Thyroid gland (tissue), 4 donors: ENCODE measurements around the gene IDS. TPM values are rescaled to one million over a fixed set of nuclear protein-coding genes. Genes with fewer than 3 reads are reported as not detected.
"Not testable (repeated sequence)": the region's sequence is repeated elsewhere in the genome, so short reads cannot be mapped to it uniquely, and the experiment has no call there.

Experiments
- DNase-seq, 2 donors: peaks; one replicate each; pipeline ENCODE4 v3.0.0-alpha.2; 2019
- H3K27ac ChIP-seq, 3 donors: fragments of 200-600 bp; sonication (generic); 1 replicate in 2 of 3; 2 replicates in 1 of 3; pipeline ENCODE4 v1.5.1; 2016 to 2019; ENCODE audit warnings: mild to moderate bottlenecking in 1 of 3, moderate library complexity in 1 of 3
- H3K27me3 ChIP-seq: fragments of 200-600 bp; sonication (generic); one replicate; pipeline ENCODE4 v1.5.1; 2019
- H3K36me3 ChIP-seq, 2 donors: fragments of 200-600 bp; sonication (generic); one replicate each; pipeline ENCODE4 v1.5.1; 2016 to 2019
- H3K4me1 ChIP-seq, 2 donors: fragments of 200-600 bp; sonication (generic); one replicate each; pipeline ENCODE4 v1.5.1; 2017 to 2019
- H3K4me3 ChIP-seq, 3 donors: fragments of 200-600 bp; sonication (generic); replicated peaks in 1 of 3; 1 replicate in 2 of 3; 2 replicates in 1 of 3; pipeline ENCODE4 v1.5.1; 2016; ENCODE audit warnings: mild to moderate bottlenecking in 1 of 3
- H3K9me3 ChIP-seq: fragments of 200-600 bp; sonication (generic); one replicate; pipeline ENCODE4 v1.5.1; 2017
- CTCF ChIP-seq, 6 experiments: fragments of 200-600 bp in 3 of 6; fragments of 450-650 bp in 3 of 6; sonication (generic) in 3 of 6; IDR thresholded peaks; one replicate each; pipeline ENCODE4 v1.5.1; 2016 to 2019; ENCODE audit warnings: antibody characterized with exemption in 6 of 6, mild to moderate bottlenecking in 2 of 6, inconsistent platforms in 1 of 6, moderate library complexity in 1 of 6
- POLR2A ChIP-seq, 2 donors: fragments of 450-650 bp; IDR thresholded peaks; one replicate each; pipeline ENCODE4 v1.6.1; 2017; ENCODE audit warnings: antibody characterized with exemption in 2 of 2, mild to moderate bottlenecking in 2 of 2, moderate library complexity in 1 of 2
- WGBS, 2 donors: methylation state at CpG; one replicate each; pipeline ENCODE4 v1.1.5; 2017; 5-methylcytosine and 5-hydroxymethylcytosine counted together
- intact Hi-C: fragments of 100-400 bp; cut with DNase I; formaldehyde crosslinking; loops from one replicate; pipeline ENCODE4 v1.15.1; 2023
- total RNA-seq, 4 donors: library from RNA; depleted of rRNA; stranded (reverse); fragments of >200 nt; gene quantifications; one replicate each; pipeline ENCODE4 v1.2.3, GENCODE V29; 2016

IDS gene
- total RNA-seq, 4 donors from 2014 or later, result 76.8 to 88.6 (median 83.9) TPM

GRCh38 chrX:149491812-149492211 is 13.3 kb downstream of the IDS start:
- H3K4me3 ChIP-seq, result no peak overlapping the region
- H3K4me1 ChIP-seq, result no peaks in the 10 kb centered on the region
- peaks cover 21 to 25% of the 10 kb centered on the region in 2 donors for H3K36me3 ChIP-seq
- H3K9me3 ChIP-seq, result no peaks in the 10 kb centered on the region
- no peaks in the 10 kb centered on the region for H3K27me3 ChIP-seq
- DNase-seq, result no peak
- no peak overlapping the region for H3K27ac ChIP-seq
- TF ChIP-seq POLR2A (IDR thresholded peaks at IDR 0.05), result no peak
- WGBS, 2 donors, result 68 to 77% methylated on average over 2 of the region's 2 CpGs
- intact Hi-C loops, result no loop called here

GRCh38 chrX:149490100-149490499 is 15.0 kb downstream of the IDS start:
- TF ChIP-seq CTCF (IDR thresholded peaks at IDR 0.05) (no peak), POLR2A (IDR thresholded peaks at IDR 0.05) (no peak)
- Histone ChIP-seq H3K9me3 (no peaks in the 10 kb centered on the region), H3K27me3 (no peaks in the 10 kb centered on the region), H3K4me3 (no peak overlapping the region), H3K4me1 (no peaks in the 10 kb centered on the region), H3K36me3 (peaks cover 16% of the 10 kb centered on the region in 2 donors), H3K27ac (no peak overlapping the region)
- 85 to 87% methylated on average over 7 of the region's 7 CpGs for WGBS, 2 donors
- intact Hi-C loops, result no loop called here
- DNase-seq, result no peak

- 90 to 100% methylated on average over 1 to 2 of the region's 17 CpGs for WGBS, 2 donors
- peaks cover 12 to 16% of the 10 kb centered on the region in 2 donors for H3K36me3 ChIP-seq
- H3K27me3 ChIP-seq, intact Hi-C loops, DNase-seq, H3K4me1 ChIP-seq, H3K9me3 ChIP-seq, H3K4me3 ChIP-seq, H3K27ac ChIP-seq: not testable (repeated sequence)
Measured at GRCh38 chrX:149488411-149489052, 16.6 kb downstream of the IDS start.

GRCh38 chrX:149488008-149488407 is 17.1 kb downstream of the IDS start:
- WGBS, 2 donors, result no CpG with 5 or more reads among the region's 9 CpGs
- H3K36me3 ChIP-seq, result peaks cover 12 to 16% of the 10 kb centered on the region in 2 donors
- intact Hi-C loops, H3K4me1 ChIP-seq, H3K27ac ChIP-seq, H3K27me3 ChIP-seq, H3K9me3 ChIP-seq, DNase-seq, H3K4me3 ChIP-seq: not testable (repeated sequence)

- Histone ChIP-seq H3K4me1 (no peaks in the 10 kb centered on the region), H3K4me3 (no peak overlapping the region), H3K27ac (no peak overlapping the region), H3K9me3 (no peaks in the 10 kb centered on the region), H3K36me3 (peaks cover 12 to 16% of the 10 kb centered on the region in 2 donors), H3K27me3 (no peaks in the 10 kb centered on the region)
- WGBS, 2 donors, result 84 to 85% methylated on average over 6 of the region's 6 CpGs
- intact Hi-C loops, result no loop called here
- no peak for TF ChIP-seq CTCF (IDR thresholded peaks at IDR 0.05)
- TF ChIP-seq POLR2A (IDR thresholded peaks at IDR 0.05), result no peak
- DNase-seq, result no peak
Measured at GRCh38 chrX:149487292-149487691, 17.8 kb downstream of the IDS start.

- Histone ChIP-seq H3K27me3 (no peaks in the 10 kb centered on the region), H3K4me1 (no peaks in the 10 kb centered on the region), H3K9me3 (no peaks in the 10 kb centered on the region), H3K36me3 (no peaks in the 10 kb centered on the region), H3K27ac (no peak overlapping the region), H3K4me3 (no peak overlapping the region)
- WGBS, 2 donors, result 93 to 100% methylated on average over 2 of the region's 2 CpGs
- TF ChIP-seq POLR2A (IDR thresholded peaks at IDR 0.05) (no peak), CTCF (IDR thresholded peaks at IDR 0.05) (no peak)
- DNase-seq, result no peak
- intact Hi-C loops, result no loop called here
Measured at GRCh38 chrX:149476513-149476912, 28.6 kb downstream of the IDS start.
